Gastrocnemius medialis (tissue), 4 donors: ENCODE data around the gene KIR2DL1.
"Not testable (repeated sequence)": the region's sequence is repeated elsewhere in the genome, so short reads cannot be mapped to it uniquely, and the experiment has no call there.

ENCODE experiments used
- CTCF ChIP-seq, 5 experiments: fragments of 450-650 bp in 3 of 5; fragments of 200-600 bp in 2 of 5; sonication (generic) in 2 of 5; IDR thresholded peaks in 4 of 5; conservative IDR thresholded peaks in 1 of 5; 1 replicate in 4 of 5; 2 replicates in 1 of 5; pipeline ENCODE4 v1.5.1; 2016 to 2019; ENCODE audit warnings: antibody characterized with exemption in 5 of 5, mild to moderate bottlenecking in 3 of 5, moderate library complexity in 3 of 5
- POLR2A ChIP-seq, 2 donors: fragments of 450-650 bp; IDR thresholded peaks; one replicate each; pipeline ENCODE4 v1.6.1; 2017; ENCODE audit warnings: antibody characterized with exemption in 2 of 2, mild to moderate bottlenecking in 2 of 2, moderate library complexity in 2 of 2

DNA sequence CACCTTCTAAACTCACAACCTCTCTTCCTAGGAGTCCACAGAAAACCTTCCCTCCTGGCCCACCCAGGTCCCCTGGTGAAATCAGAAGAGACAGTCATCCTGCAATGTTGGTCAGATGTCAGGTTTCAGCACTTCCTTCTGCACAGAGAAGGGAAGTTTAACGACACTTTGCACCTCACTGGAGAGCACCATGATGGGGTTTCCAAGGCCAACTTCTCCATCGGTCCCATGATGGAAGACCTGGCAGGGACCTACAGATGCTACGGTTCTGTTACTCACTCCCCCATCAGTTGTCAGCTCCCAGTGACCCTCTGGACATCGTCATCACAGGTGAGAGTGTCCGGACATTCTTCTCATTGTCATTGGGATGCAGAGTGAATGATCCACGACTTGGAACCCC is 11.0 kb upstream of the KIR2DL1 start:
- TF ChIP-seq CTCF (IDR thresholded peaks at IDR 0.05 in 4 of 5, conservative IDR thresholded peaks at IDR 0.05 in 1 of 5); POLR2A (IDR thresholded peaks at IDR 0.05): not testable (repeated sequence)
